ENCODE measurements around the gene DNALI1.
A peak's percentile ranks its signal among the peaks of the same experiment; 100 is the strongest.
"Not testable (repeated sequence)": the region's sequence is repeated elsewhere in the genome, so short reads cannot be mapped to it uniquely, and the experiment has no call there.

Gene DNALI1

GRCh38 chr1:37556712-37557196, at the start of gene DNALI1:
TSS of gene DNALI1 (plus strand) at chr1:37556940. CDS start at chr1:37556995, 55 bp downstream.
- no peak for DNase-seq (ENCODE audit: low read depth)

GRCh38 chr1:37509181-37509580, 47.6 kb upstream of the DNALI1 start:
- no peak for DNase-seq (ENCODE audit: low read depth)

- DNase-seq (ENCODE audit: low read depth): peak; percentile 47
Observed at GRCh38 chr1:37513795-37514349, 42.9 kb upstream of the DNALI1 start.

- DNase-seq (ENCODE audit: low read depth): peak; percentile 74
Observed at GRCh38 chr1:37514350-37515184, 42.2 kb upstream of the DNALI1 start, which contains the start of gene MEAF6. TSS of gene MEAF6 (minus strand) at chr1:37514766. CDS start at chr1:37514746, 20 bp downstream.

GRCh38 chr1:37515185-37516034, 41.3 kb upstream of the DNALI1 start:
- DNase-seq (ENCODE audit: low read depth): no peak

GRCh38 chr1:37517569-37517968, 39.2 kb upstream of the DNALI1 start:
- DNase-seq (ENCODE audit: low read depth): no peak

- DNase-seq (ENCODE audit: low read depth): not testable (repeated sequence)
Observed at GRCh38 chr1:37518241-37518640, 38.5 kb upstream of the DNALI1 start.

- peak; percentile 26 for DNase-seq (ENCODE audit: low read depth)
Observed at GRCh38 chr1:37518929-37519328, 37.8 kb upstream of the DNALI1 start.

- no peak for DNase-seq (ENCODE audit: low read depth)
Observed at GRCh38 chr1:37519613-37520012, 37.1 kb upstream of the DNALI1 start.

GRCh38 chr1:37529888-37530287, 26.9 kb upstream of the DNALI1 start:
- not testable (repeated sequence) for DNase-seq (ENCODE audit: low read depth)

- DNase-seq (ENCODE audit: low read depth): not testable (repeated sequence)
Observed at GRCh38 chr1:37532418-37533156, 24.2 kb upstream of the DNALI1 start.

GRCh38 chr1:37533317-37534093, 23.2 kb upstream of the DNALI1 start:
- DNase-seq (ENCODE audit: low read depth): no peak

- DNase-seq (ENCODE audit: low read depth): no peak
Observed at GRCh38 chr1:37537378-37537777, 19.4 kb upstream of the DNALI1 start.

GRCh38 chr1:37539154-37539553, 17.6 kb upstream of the DNALI1 start:
- not testable (repeated sequence) for DNase-seq (ENCODE audit: low read depth)

GRCh38 chr1:37540036-37540785, 16.5 kb upstream of the DNALI1 start:
- no peak for DNase-seq (ENCODE audit: low read depth)

GRCh38 chr1:37544530-37544929, 12.2 kb upstream of the DNALI1 start:
- DNase-seq (ENCODE audit: low read depth): no peak

GRCh38 chr1:37545019-37545418, 11.7 kb upstream of the DNALI1 start:
- DNase-seq (ENCODE audit: low read depth): no peak

- DNase-seq (ENCODE audit: low read depth): no peak
Observed at GRCh38 chr1:37549341-37549740, 7.4 kb upstream of the DNALI1 start.

GRCh38 chr1:37553598-37553926, 3.2 kb upstream of the DNALI1 start:
- DNase-seq (ENCODE audit: low read depth): no peak

Data from stimulated activated CD8-positive, alpha-beta memory T cell treated with anti-CD3 and anti-CD28 coated beads, Interleukin-12 subunit alpha, Interleukin-12 subunit beta, amount 100 ng/mL, for 4 hours (primary cell).